Transverse colon (tissue), 4 donors: Measurements from ENCODE around the gene ARL8B. TPM values are rescaled to one million over a fixed set of nuclear protein-coding genes. Genes with fewer than 3 reads are reported as not detected.
"Not testable (repeated sequence)": the region's sequence is repeated elsewhere in the genome, so short reads cannot be mapped to it uniquely, and the experiment has no call there.

ENCODE experiments used
- DNase-seq: peaks from one replicate; pipeline ENCODE4 v3.0.0-alpha.2; 2019
- H3K27ac ChIP-seq, 4 donors: fragments of 200-600 bp; sonication (generic); 2 replicates each; pipeline ENCODE4 v1.5.1; 2016 to 2018; ENCODE audit warnings: inconsistent platforms in 4 of 4
- H3K27me3 ChIP-seq: fragments of 200-600 bp; sonication (generic); 2 replicates; pipeline ENCODE4 v1.5.1; 2017; ENCODE audit warnings: inconsistent platforms
- H3K36me3 ChIP-seq, 4 donors: fragments of 200-600 bp; sonication (generic); 2 replicates each; pipeline ENCODE4 v1.5.1; 2017 to 2019; ENCODE audit warnings: inconsistent platforms in 4 of 4
- H3K4me1 ChIP-seq, 4 donors: fragments of 200-600 bp; sonication (generic); 2 replicates each; pipeline ENCODE4 v1.5.1; 2017 to 2020; ENCODE audit warnings: inconsistent platforms in 4 of 4
- H3K4me3 ChIP-seq, 4 donors: fragments of 200-600 bp; sonication (generic); 1 replicate in 1 of 4; 2 replicates in 3 of 4; pipeline versions ENCODE4 v1.5.1 to v1.6.1; 2017 to 2019; ENCODE audit warnings: inconsistent platforms in 4 of 4
- H3K9me3 ChIP-seq, 2 donors: fragments of 200-600 bp; sonication (generic); 2 replicates each; pipeline ENCODE4 v1.5.1; 2017 to 2019; ENCODE audit warnings: inconsistent platforms in 2 of 2
- CTCF ChIP-seq, 5 experiments: fragments of 200-600 bp in 3 of 5; fragments of 450-650 bp in 2 of 5; sonication (generic) in 3 of 5; IDR thresholded peaks; 1 replicate in 2 of 5; 2 replicates in 3 of 5; pipeline ENCODE4 v1.5.1; 2016 to 2017; ENCODE audit warnings: antibody characterized with exemption in 5 of 5, inconsistent platforms in 3 of 5, mild to moderate bottlenecking in 2 of 5, moderate library complexity in 1 of 5
- EP300 ChIP-seq: sonication (generic); formaldehyde crosslinking; IDR thresholded peaks from one replicate; pipeline ENCODE4 v1.6.1; 2017; ENCODE audit warnings: antibody characterized with exemption, low read depth
- POLR2A ChIP-seq: fragments of 450-650 bp; IDR thresholded peaks from one replicate; pipeline ENCODE4 v1.6.1; 2016; ENCODE audit warnings: antibody characterized with exemption, mild to moderate bottlenecking, moderate library complexity
- POLR2AphosphoS5 ChIP-seq, 3 donors: sonication (generic); formaldehyde crosslinking; IDR thresholded peaks; one replicate each; pipeline ENCODE4 v1.6.1; 2016; ENCODE audit warnings: antibody characterized with exemption in 3 of 3
- WGBS, 2 donors: methylation state at CpG; one replicate each; pipeline ENCODE4 v1.1.5; 2018; ENCODE audit warnings: low coverage in 1 of 2; 5-methylcytosine and 5-hydroxymethylcytosine counted together
- in situ Hi-C, 4 donors: fragments of 200-750 bp; cut with MboI; loops; one replicate each; pipeline versions ENCODE4 v1.15.0 to v1.15.1; 2017; ENCODE audit warnings: low sequenced_read_pairs in 3 of 4, low pct_ligation_motif_present in 1 of 4, low pct_unique_long_range_greater_than_20kb in 1 of 4
- intact Hi-C: fragments of 100-400 bp; cut with DNase I; formaldehyde crosslinking; loops from one replicate; pipeline ENCODE4 v1.15.1; 2023; ENCODE audit warnings: low total_unique reads
- total RNA-seq, 4 donors: library from RNA; depleted of rRNA; stranded (reverse); fragments of >200 nt; gene quantifications; one replicate each; pipeline ENCODE4 v1.1.0, GENCODE V29; 2016

ARL8B gene
- total RNA-seq, 4 donors from 2014 or later, result 13.1 to 47.2 (median 31.9) TPM

- in situ Hi-C loops, result no loop called here
- Histone ChIP-seq H3K36me3 (no peaks in the 10 kb centered on the region), H3K4me1 (peaks cover 11 to 50% (median 19%) of the 10 kb centered on the region in 4 donors), H3K27me3 (no peaks in the 10 kb centered on the region), H3K4me3 (no peak overlapping the region), H3K27ac (no peak overlapping the region), H3K9me3 (no peaks in the 10 kb centered on the region)
- TF ChIP-seq EP300 (no peak), CTCF (IDR thresholded peaks at IDR 0.05) (no peak)
- 84 to 88% methylated on average over 3 to 4 of the region's 4 CpGs for WGBS, 2 donors
- DNase-seq, result no peak
- intact Hi-C loops, result no loop called here
These were observed 19.7 kb downstream of the ARL8B start for GRCh38 chr3:5141760-5142159.

- in situ Hi-C loops (no loop called here), intact Hi-C loops (no loop called here)
- H3K36me3 ChIP-seq, result no peaks in the 10 kb centered on the region
- H3K9me3 ChIP-seq, result no peaks in the 10 kb centered on the region
- 80 to 100% methylated on average over 1 to 4 of the region's 4 CpGs for WGBS, 2 donors
- TF ChIP-seq CTCF (IDR thresholded peaks at IDR 0.05) (no peak), POLR2A (no peak), POLR2AphosphoS5 (IDR thresholded peaks at IDR 0.05) (no peak), EP300 (no peak)
- DNase-seq, result no peak
- H3K27ac ChIP-seq, result no peak overlapping the region
- no peak overlapping the region for H3K4me3 ChIP-seq
- H3K27me3 ChIP-seq, result no peaks in the 10 kb centered on the region
- peaks cover 3 to 37% (median 12%) of the 10 kb centered on the region in 4 donors for H3K4me1 ChIP-seq
These were observed 21.4 kb downstream of the ARL8B start for GRCh38 chr3:5143464-5143863.

- H3K4me1 ChIP-seq, result peaks cover 0 to 33% (median 4%) of the 10 kb centered on the region in 4 donors
- WGBS, 2 donors, result 56 to 67% methylated on average over 3 to 5 of the region's 5 CpGs
- no peak for DNase-seq
- H3K27me3 ChIP-seq, result no peaks in the 10 kb centered on the region
- H3K4me3 ChIP-seq, result no peak overlapping the region
- no peaks in the 10 kb centered on the region for H3K9me3 ChIP-seq
- TF ChIP-seq POLR2A (no peak), POLR2AphosphoS5 (IDR thresholded peaks at IDR 0.05) (no peak), CTCF (IDR thresholded peaks at IDR 0.05) (no peak), EP300 (no peak)
- intact Hi-C loops, result no loop called here
- in situ Hi-C loops, result no loop called here
- no peak overlapping the region for H3K27ac ChIP-seq
- no peaks in the 10 kb centered on the region for H3K36me3 ChIP-seq
These were observed 22.4 kb downstream of the ARL8B start for GRCh38 chr3:5144316-5144994.

- WGBS, 2 donors, result 87 to 100% methylated on average over 1 to 5 of the region's 5 CpGs
- in situ Hi-C loops (no loop called here), intact Hi-C loops (no loop called here)
- Histone ChIP-seq H3K4me3 (no peak overlapping the region), H3K27ac (no peak overlapping the region), H3K9me3 (no peaks in the 10 kb centered on the region), H3K4me1 (peaks cover 0 to 26% (median under 1%) of the 10 kb centered on the region in 4 donors), H3K36me3 (no peaks in the 10 kb centered on the region), H3K27me3 (no peaks in the 10 kb centered on the region)
- TF ChIP-seq CTCF (IDR thresholded peaks at IDR 0.05) (no peak), POLR2A (no peak), POLR2AphosphoS5 (IDR thresholded peaks at IDR 0.05) (no peak), EP300 (no peak)
- no peak for DNase-seq
These were observed 23.0 kb downstream of the ARL8B start for GRCh38 chr3:5145120-5145519.

GRCh38 chr3:5147152-5147551 is 25.1 kb downstream of the ARL8B start:
- H3K36me3 ChIP-seq, H3K4me3 ChIP-seq, H3K9me3 ChIP-seq, H3K27ac ChIP-seq, DNase-seq, intact Hi-C loops, H3K27me3 ChIP-seq, in situ Hi-C loops: not testable (repeated sequence)
- peaks cover 0 to 21% (median 0%) of the 10 kb centered on the region in 4 donors for H3K4me1 ChIP-seq
- WGBS, 2 donors, result 94 to 96% methylated on average over 4 to 5 of the region's 5 CpGs
